Muscle of leg (tissue), 11 donors: ENCODE measurements around the gene DHX36. TPM values are rescaled to one million over a fixed set of nuclear protein-coding genes. Genes with fewer than 3 reads are reported as not detected.
A peak's percentile ranks its signal among the peaks of the same experiment; 100 is the strongest.

Experiments used
- DNase-seq: peaks from one replicate; pipeline ENCODE4 v3.0.0; 2013
- H3K27ac ChIP-seq: one replicate; pipeline ENCODE4 v1.5.1; 2013; ENCODE audit warnings: mild to moderate bottlenecking, low read length, control low read depth
- H3K27me3 ChIP-seq: one replicate; pipeline ENCODE4 v1.6.1; 2013; ENCODE audit warnings: low read length; ENCODE audit not compliant: control insufficient read depth, insufficient read depth
- H3K36me3 ChIP-seq: one replicate; pipeline ENCODE4 v1.6.1; 2013; ENCODE audit warnings: low read length; ENCODE audit not compliant: control insufficient read depth, insufficient read depth
- H3K4me1 ChIP-seq: one replicate; pipeline ENCODE4 v1.6.1; 2013; ENCODE audit warnings: low read length; ENCODE audit not compliant: control insufficient read depth, insufficient read depth
- H3K4me3 ChIP-seq: one replicate; pipeline ENCODE4 v1.5.1; 2013; ENCODE audit warnings: low read length, control low read depth
- H3K9me3 ChIP-seq: replicated peaks from 2 replicates; pipeline ENCODE4 v1.6.1; 2013; ENCODE audit warnings: low read depth, low read length; ENCODE audit not compliant: control insufficient read depth
- WGBS: methylation state at CpG from one replicate; pipeline ENCODE4 v1.1.5; 2013; ENCODE audit warnings: missing lambda C conversion rate; ENCODE audit not compliant: insufficient coverage; 5-methylcytosine and 5-hydroxymethylcytosine counted together
- polyA plus RNA-seq, 8 donors: library from polyadenylated mRNA; unstranded; fragments of 120-200 nt; gene quantifications; one replicate each; pipeline versions ENCODE4 v1.2.1 to v1.2.3, GENCODE V29; 2013; ENCODE audit warnings: inconsistent platforms in 1 of 8, low replicate concordance in 1 of 8; ENCODE audit not compliant: insufficient read length in 8 of 8, insufficient read depth in 1 of 8
- total RNA-seq: library from RNA; stranded (reverse); fragments of 120-200 nt; gene quantifications from one replicate; pipeline ENCODE4 v1.2.4, GENCODE V29; 2013

DHX36 gene
- total and polyA plus RNA-seq, 9 donors = 36.8 to 66.0 (median 46.7) TPM

- Histone ChIP-seq H3K27ac (no peak overlapping the region), H3K9me3 (no peaks in the 10 kb centered on the region), H3K27me3 (no peaks in the 10 kb centered on the region), H3K4me1 (no peaks in the 10 kb centered on the region), H3K36me3 (no peaks in the 10 kb centered on the region), H3K4me3 (no peak overlapping the region)
- no peak for DNase-seq
- no CpG with 5 or more reads among the region's 4 CpGs for WGBS
These were observed 14.3 kb upstream of the DHX36 start for GRCh38 chr3:154338570-154338969.

GRCh38 chr3:154338008-154338407 is 13.7 kb upstream of the DHX36 start:
- no peaks in the 10 kb centered on the region for H3K27me3 ChIP-seq
- 100% methylated on average over 1 of the region's 6 CpGs for WGBS
- DNase-seq = no peak
- no peaks in the 10 kb centered on the region for H3K4me1 ChIP-seq
- H3K27ac ChIP-seq = no peak overlapping the region
- H3K9me3 ChIP-seq = no peaks in the 10 kb centered on the region
- H3K4me3 ChIP-seq = no peak overlapping the region
- H3K36me3 ChIP-seq = no peaks in the 10 kb centered on the region

GRCh38 chr3:154334973-154335420 is 10.7 kb upstream of the DHX36 start:
- Histone ChIP-seq H3K27ac (no peak overlapping the region), H3K9me3 (no peaks in the 10 kb centered on the region), H3K4me3 (no peak overlapping the region), H3K36me3 (no peaks in the 10 kb centered on the region), H3K27me3 (no peaks in the 10 kb centered on the region), H3K4me1 (no peaks in the 10 kb centered on the region)
- peak; percentile 64 for DNase-seq
- no CpG with 5 or more reads among the region's 3 CpGs for WGBS

- H3K9me3 ChIP-seq = no peaks in the 10 kb centered on the region
- no peak overlapping the region for H3K27ac ChIP-seq
- no peaks in the 10 kb centered on the region for H3K4me1 ChIP-seq
- H3K36me3 ChIP-seq = no peaks in the 10 kb centered on the region
- no peaks in the 10 kb centered on the region for H3K27me3 ChIP-seq
- DNase-seq = no peak
- H3K4me3 ChIP-seq = no peak overlapping the region
These were observed 3.6 kb upstream of the DHX36 start for GRCh38 chr3:154327871-154328270.

- Histone ChIP-seq H3K36me3 (no peaks in the 10 kb centered on the region), H3K27me3 (no peaks in the 10 kb centered on the region), H3K4me1 (no peaks in the 10 kb centered on the region), H3K9me3 (no peaks in the 10 kb centered on the region), H3K27ac (peak overlapping the region; percentile 96), H3K4me3 (no peak overlapping the region)
- DNase-seq = peak; percentile 17
- no CpG with 5 or more reads among the region's 3 CpGs for WGBS
These were observed 632 bp upstream of the DHX36 start for GRCh38 chr3:154324919-154325318.

- H3K9me3 ChIP-seq = no peaks in the 10 kb centered on the region
- WGBS = 80% methylated on average over 1 of the region's 5 CpGs
- DNase-seq = no peak
- H3K27ac ChIP-seq = no peak overlapping the region
- no peaks in the 10 kb centered on the region for H3K27me3 ChIP-seq
- H3K4me3 ChIP-seq = no peak overlapping the region
- H3K4me1 ChIP-seq = no peaks in the 10 kb centered on the region
- peaks cover 3% of the 10 kb centered on the region for H3K36me3 ChIP-seq
These were observed 7.1 kb downstream of the DHX36 start for GRCh38 chr3:154316974-154317767.

GRCh38 chr3:154314152-154314551 is 10.1 kb downstream of the DHX36 start:
- Histone ChIP-seq H3K27ac (no peak overlapping the region), H3K4me3 (no peak overlapping the region), H3K4me1 (no peaks in the 10 kb centered on the region), H3K9me3 (no peaks in the 10 kb centered on the region), H3K27me3 (no peaks in the 10 kb centered on the region), H3K36me3 (peaks cover 3% of the 10 kb centered on the region)
- 100% methylated on average over 1 of the region's 1 CpG for WGBS
- DNase-seq = no peak

GRCh38 chr3:154310840-154311239 is 13.4 kb downstream of the DHX36 start:
- peaks cover 8% of the 10 kb centered on the region for H3K36me3 ChIP-seq
- no peaks in the 10 kb centered on the region for H3K27me3 ChIP-seq
- no peak overlapping the region for H3K27ac ChIP-seq
- H3K4me1 ChIP-seq = no peaks in the 10 kb centered on the region
- no peak overlapping the region for H3K4me3 ChIP-seq
- DNase-seq = no peak
- H3K9me3 ChIP-seq = no peaks in the 10 kb centered on the region

GRCh38 chr3:154307363-154307762 is 16.9 kb downstream of the DHX36 start:
- DNase-seq = no peak
- Histone ChIP-seq H3K27me3 (no peaks in the 10 kb centered on the region), H3K4me3 (no peak overlapping the region), H3K36me3 (peaks cover 22% of the 10 kb centered on the region), H3K4me1 (no peaks in the 10 kb centered on the region), H3K9me3 (no peaks in the 10 kb centered on the region), H3K27ac (no peak overlapping the region)

GRCh38 chr3:154304936-154305335 is 19.4 kb downstream of the DHX36 start:
- Histone ChIP-seq H3K4me1 (no peaks in the 10 kb centered on the region), H3K27me3 (no peaks in the 10 kb centered on the region), H3K4me3 (no peak overlapping the region), H3K27ac (no peak overlapping the region), H3K36me3 (peaks cover 32% of the 10 kb centered on the region), H3K9me3 (no peaks in the 10 kb centered on the region)
- no CpG with 5 or more reads among the region's 3 CpGs for WGBS
- DNase-seq = no peak
